ENCODE data around the gene TCP1. TPM values are rescaled to one million over a fixed set of nuclear protein-coding genes. Genes with fewer than 3 reads are reported as not detected.

TCP1 gene
- total RNA-seq, 1 donor from 2014 or later, result 334 TPM

- Mint-ChIP-seq H3K4me1 (peaks cover 17% of the 10 kb centered on the region), H3K9me3 (no peaks in the 10 kb centered on the region), H3K36me3 (no peaks in the 10 kb centered on the region), H3K27me3 (ENCODE audit: insufficient read depth, low read depth) (peaks cover 5% of the 10 kb centered on the region), H3K27ac (no peak overlapping the region), H3K4me3 (no peak overlapping the region)
- no peaks in the 10 kb centered on the region for H3K4me1 ChIP-seq
- H2AFZ ChIP-seq (replicated peaks), result no peak overlapping the region
- H3K9ac ChIP-seq, result no peak overlapping the region
- H3F3A ChIP-seq (ENCODE audit: low read depth), result no peaks in the 10 kb centered on the region
- DNase-seq (ENCODE audit: low spot score), result no peak
- H3K36me3 ChIP-seq, result no peaks in the 10 kb centered on the region
- no peak overlapping the region for H3K4me3 ChIP-seq
- no peak overlapping the region for H3K4me2 ChIP-seq
- H3K79me2 ChIP-seq (ENCODE audit: low read depth), result no peaks in the 10 kb centered on the region
- TF ChIP-seq EZH2phosphoT487 (IDR thresholded peaks at IDR 0.05) (no peak), CTCF (IDR thresholded peaks at IDR 0.05) (no peak), EZH2 (IDR thresholded peaks at IDR 0.05) (no peak)
- H3K27ac ChIP-seq, result no peak overlapping the region
- H3K9me3 ChIP-seq (ENCODE audit: low read depth), result no peaks in the 10 kb centered on the region
- H3K27me3 ChIP-seq, result no peaks in the 10 kb centered on the region
- no peaks in the 10 kb centered on the region for H4K20me1 ChIP-seq (ENCODE audit: low read depth)
These were observed 34.6 kb upstream of the TCP1 start for GRCh38 chr6:159823953-159824352.

- no peak for DNase-seq (ENCODE audit: low spot score)
- Mint-ChIP-seq H3K27me3 (ENCODE audit: insufficient read depth, low read depth) (peaks cover 7% of the 10 kb centered on the region), H3K4me1 (peaks cover 15% of the 10 kb centered on the region), H3K4me3 (no peak overlapping the region), H3K27ac (no peak overlapping the region), H3K36me3 (no peaks in the 10 kb centered on the region), H3K9me3 (no peaks in the 10 kb centered on the region)
- H3K4me2 ChIP-seq, result no peak overlapping the region
- no peaks in the 10 kb centered on the region for H3K9me3 ChIP-seq (ENCODE audit: low read depth)
- no peaks in the 10 kb centered on the region for H4K20me1 ChIP-seq (ENCODE audit: low read depth)
- H3K27ac ChIP-seq, result no peak overlapping the region
- no peak overlapping the region for H2AFZ ChIP-seq (replicated peaks)
- no peaks in the 10 kb centered on the region for H3K4me1 ChIP-seq
- H3K9ac ChIP-seq, result no peak overlapping the region
- H3F3A ChIP-seq (ENCODE audit: low read depth), result no peaks in the 10 kb centered on the region
- H3K27me3 ChIP-seq, result no peaks in the 10 kb centered on the region
- no peaks in the 10 kb centered on the region for H3K79me2 ChIP-seq (ENCODE audit: low read depth)
- no peak overlapping the region for H3K4me3 ChIP-seq
- TF ChIP-seq EZH2phosphoT487 (IDR thresholded peaks at IDR 0.05) (no peak), CTCF (IDR thresholded peaks at IDR 0.05) (no peak), EZH2 (IDR thresholded peaks at IDR 0.05) (no peak)
- H3K36me3 ChIP-seq, result no peaks in the 10 kb centered on the region
These were observed 32.3 kb upstream of the TCP1 start for GRCh38 chr6:159821726-159822125.

- H2AFZ ChIP-seq (replicated peaks), result no peak overlapping the region
These were observed 31.7 kb upstream of the TCP1 start for GRCh38 chr6:159821122-159821521.

More at GRCh38 chr6:159821122-159821521, 31.7 kb upstream of the TCP1 start:
- no peaks in the 10 kb centered on the region for H3K36me3 ChIP-seq
- Mint-ChIP-seq H3K4me3 (no peak overlapping the region), H3K36me3 (no peaks in the 10 kb centered on the region), H3K27me3 (ENCODE audit: insufficient read depth, low read depth) (peaks cover 7% of the 10 kb centered on the region), H3K9me3 (no peaks in the 10 kb centered on the region), H3K4me1 (peaks cover 17% of the 10 kb centered on the region), H3K27ac (no peak overlapping the region)
- H3K27me3 ChIP-seq, result no peaks in the 10 kb centered on the region
- no peak overlapping the region for H3K4me3 ChIP-seq
- DNase-seq (ENCODE audit: low spot score), result no peak
- H3K9ac ChIP-seq, result no peak overlapping the region
- no peak overlapping the region for H3K4me2 ChIP-seq
- H3K27ac ChIP-seq, result no peak overlapping the region
- H3K9me3 ChIP-seq (ENCODE audit: low read depth), result no peaks in the 10 kb centered on the region
- TF ChIP-seq EZH2 (IDR thresholded peaks at IDR 0.05), result no peak
- no peak for TF ChIP-seq EZH2phosphoT487 (IDR thresholded peaks at IDR 0.05)
- no peak for TF ChIP-seq CTCF (IDR thresholded peaks at IDR 0.05)
- no peaks in the 10 kb centered on the region for H3K79me2 ChIP-seq (ENCODE audit: low read depth)
- H4K20me1 ChIP-seq (ENCODE audit: low read depth), result no peaks in the 10 kb centered on the region
- H3F3A ChIP-seq (ENCODE audit: low read depth), result no peaks in the 10 kb centered on the region
- H3K4me1 ChIP-seq, result no peaks in the 10 kb centered on the region

Measured in neural progenitor cell (in vitro differentiated cells).